HL-60/S4 treated with retinoic acid at 250 ng/mL for 4 days and 3 days (cell line): ENCODE results near the gene NTSR2.

Source experiments
- in situ Hi-C: fragments of 300-500 bp; cut with MboI; formaldehyde crosslinking; loops from 2 replicates; pipeline ENCODE4 v1.7.0; 2022; ENCODE audit warnings: low sequenced_read_pairs

NTSR2 gene

DNA sequence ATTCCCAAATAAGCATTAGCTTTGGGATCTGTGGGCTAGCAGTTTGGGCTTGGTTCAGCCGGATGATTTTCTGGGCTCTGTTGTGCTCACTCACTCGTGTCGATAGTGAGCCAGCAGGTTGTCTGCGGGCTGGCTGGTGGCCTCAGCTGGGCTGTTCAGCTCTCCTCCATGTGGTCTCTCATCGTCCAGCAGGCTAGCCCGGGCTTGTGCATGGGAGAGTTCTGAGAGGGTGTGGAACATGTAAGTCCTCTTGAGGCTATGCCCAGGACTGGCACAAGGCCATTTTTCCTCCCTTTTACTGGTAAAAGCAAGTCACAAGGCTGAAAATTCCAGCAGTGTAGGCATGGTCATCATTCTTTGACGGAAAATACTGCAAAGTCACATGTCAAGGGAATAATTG lies 38.5 kb downstream of the NTSR2 start:
- in situ Hi-C loops, result no loop called here

DNA sequence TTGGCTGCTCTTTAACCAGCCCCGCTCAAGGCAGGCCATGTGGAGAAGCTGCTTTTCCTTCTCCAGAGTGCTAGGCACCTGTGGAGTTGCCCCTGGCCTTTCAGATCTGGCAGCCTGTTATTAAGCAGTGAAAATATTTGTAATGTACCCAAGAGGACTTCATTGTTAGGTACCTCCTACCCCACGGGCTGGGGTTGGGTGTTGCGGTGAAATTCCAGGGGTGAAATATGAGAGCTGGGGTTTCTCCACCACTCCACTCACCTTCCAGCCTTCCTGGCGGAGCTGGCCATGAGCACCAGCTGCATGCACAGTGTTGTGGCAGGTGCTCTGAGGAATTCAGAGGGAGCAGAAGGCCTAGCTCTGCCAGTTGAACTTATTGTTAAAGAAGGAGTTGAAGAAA lies 39.1 kb downstream of the NTSR2 start:
- in situ Hi-C loops, result no loop called here

DNA sequence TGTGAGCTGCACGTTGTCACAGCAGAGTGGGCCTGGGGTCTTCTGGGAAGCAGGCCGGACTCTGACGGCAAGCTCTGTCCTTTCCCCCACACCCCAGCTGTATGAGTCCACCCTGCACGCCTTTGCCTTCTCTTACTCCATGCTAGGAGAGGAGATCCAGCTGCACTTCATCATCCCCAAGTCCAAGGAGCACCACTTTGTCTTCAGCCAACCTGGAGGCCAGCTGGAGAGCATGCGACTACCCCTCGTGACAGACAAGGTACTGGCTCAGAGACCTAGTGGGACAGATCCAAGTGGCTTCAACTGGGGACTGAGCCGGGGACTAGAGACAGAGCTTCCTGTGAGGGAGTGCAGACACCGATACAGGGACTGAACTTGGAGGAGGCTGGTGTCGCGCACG lies 40.1 kb downstream of the NTSR2 start:
- in situ Hi-C loops, result no loop called here

DNA sequence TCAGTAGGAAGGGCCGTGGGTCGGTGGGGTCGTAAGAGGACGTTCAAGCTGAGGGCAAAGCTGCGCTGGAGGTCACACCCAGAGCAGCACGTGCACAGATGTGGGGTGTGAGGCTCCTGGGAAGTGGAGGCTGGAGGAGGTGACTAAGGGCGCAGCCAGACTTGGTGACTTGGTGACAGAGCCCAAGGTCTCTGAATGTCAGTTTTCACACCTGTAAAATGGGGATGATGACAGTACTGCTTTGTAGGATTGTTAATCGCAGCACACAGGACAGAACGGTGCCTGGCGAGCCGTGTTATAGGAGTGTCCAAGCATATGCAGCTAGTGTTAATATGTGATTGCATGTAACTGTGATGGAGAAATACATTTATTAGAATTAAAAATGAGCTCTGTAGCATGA lies 40.8 kb downstream of the NTSR2 start:
- in situ Hi-C loops, result no loop called here

DNA sequence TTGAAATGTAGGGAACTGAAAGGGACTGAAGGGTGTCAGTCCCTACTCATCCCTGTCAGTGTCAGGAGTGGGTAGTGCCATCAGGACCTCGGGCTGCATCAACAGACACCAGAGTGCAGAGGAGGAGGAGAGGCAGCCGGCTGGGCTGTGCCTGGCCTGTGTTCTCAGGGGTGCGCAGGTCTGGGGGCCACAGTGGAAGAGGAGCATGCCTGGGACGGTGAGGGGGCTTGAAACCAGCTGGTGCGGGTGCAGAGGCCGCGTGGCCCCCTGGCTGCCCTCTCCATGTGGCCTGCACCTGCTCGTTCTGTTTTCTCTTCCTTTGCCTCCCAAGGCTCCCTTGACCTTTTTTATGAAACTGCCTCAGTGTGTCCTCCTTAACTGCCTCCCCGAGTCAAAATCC lies 41.3 kb downstream of the NTSR2 start:
- in situ Hi-C loops, result no loop called here

DNA sequence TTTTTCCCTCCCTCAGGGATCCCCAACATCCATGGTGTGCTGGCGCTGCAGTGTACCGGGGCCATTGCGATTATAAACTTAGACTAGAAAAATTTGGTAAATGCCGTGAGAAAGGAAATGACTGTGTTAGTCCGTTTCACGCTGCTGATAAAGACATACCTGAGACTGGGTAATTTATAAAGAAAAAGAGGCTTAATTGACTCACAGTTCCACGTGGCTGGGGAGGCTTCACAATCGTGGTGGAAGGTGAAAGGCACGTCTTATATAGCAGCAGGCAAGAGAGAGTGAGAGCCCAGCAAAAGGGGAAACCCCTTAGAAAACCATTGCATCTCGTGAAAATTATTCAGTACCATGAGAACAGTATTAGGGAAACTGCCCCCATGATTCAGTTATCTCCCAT lies 44.3 kb downstream of the NTSR2 start:
- in situ Hi-C loops, result no loop called here

DNA sequence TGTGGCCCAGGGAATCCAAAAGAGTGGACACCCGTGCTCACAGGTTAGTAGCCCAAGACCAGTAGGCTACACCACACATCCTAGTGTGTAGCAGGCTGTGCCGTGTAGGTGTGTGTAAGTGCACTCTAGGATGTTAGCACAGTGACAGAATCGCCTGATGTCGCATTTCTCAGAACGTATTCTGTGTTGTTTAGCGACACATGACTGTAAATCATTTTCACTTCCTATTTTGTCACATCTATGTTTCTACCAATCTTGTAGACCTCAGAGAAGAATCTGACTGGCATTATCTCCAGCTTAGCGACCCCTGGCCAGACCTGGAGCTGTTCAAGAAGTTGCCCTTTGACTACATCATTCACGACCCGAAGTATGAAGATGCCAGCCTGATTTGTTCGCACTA lies 45.1 kb downstream of the NTSR2 start:
- in situ Hi-C loops, result no loop called here

DNA sequence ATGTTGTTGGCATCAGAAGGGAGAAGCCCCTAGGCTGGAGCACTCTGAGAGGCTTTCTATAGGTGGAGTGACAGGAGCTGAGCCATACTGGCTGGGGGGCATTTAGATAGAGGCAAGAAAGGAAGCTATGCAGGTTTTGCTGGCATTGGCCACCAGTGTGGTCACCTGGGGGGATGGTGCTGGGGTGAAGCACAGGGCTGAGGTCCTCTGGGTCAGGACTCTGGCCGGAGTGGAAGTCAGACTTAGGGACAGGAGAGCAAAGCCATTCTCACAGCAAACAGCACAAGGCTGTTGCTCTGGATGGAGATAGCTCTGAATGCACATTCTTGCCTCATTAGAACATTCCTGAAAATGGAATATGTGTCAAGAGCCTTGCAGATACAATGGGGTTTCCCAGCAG lies 47.4 kb downstream of the NTSR2 start:
- in situ Hi-C loops, result no loop called here

DNA sequence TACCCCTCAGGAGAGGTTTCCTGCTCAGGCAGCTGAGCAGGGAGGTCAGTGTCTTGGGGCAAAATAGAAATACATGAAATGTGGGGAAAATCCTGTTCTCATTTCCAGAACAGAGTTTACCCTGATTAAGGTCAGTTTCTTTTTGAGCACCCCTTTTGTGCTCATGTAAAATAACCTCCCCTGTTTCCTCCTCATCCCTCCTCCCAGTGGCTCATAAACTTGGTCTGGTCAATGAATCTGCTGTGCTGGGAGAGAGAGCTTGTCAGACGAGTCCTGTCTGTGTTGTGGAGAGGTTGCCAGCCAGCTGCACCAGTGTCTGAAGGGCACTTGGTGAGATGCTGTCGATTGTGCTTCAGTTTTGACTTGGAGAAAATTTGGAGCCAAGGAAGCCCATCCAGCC lies 48.6 kb downstream of the NTSR2 start:
- in situ Hi-C loops, result no loop called here

DNA sequence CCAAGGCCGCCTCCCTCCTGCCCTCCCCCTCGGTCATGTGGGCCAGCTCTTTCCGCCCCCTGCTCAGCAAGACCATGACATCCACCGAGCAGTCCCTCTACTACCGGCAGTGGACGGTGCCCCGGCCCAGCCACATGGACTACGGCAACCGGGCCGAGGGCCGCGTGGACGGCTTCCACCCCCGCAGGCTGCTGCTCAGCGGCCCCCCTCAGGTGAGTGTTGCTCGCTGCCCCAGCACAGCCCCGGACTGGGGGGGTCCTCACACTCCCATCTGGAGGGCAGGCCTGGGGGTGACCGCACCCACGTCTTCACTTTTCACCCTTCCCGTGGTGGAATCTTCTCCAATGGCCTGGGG lies 51.3 kb downstream of the NTSR2 start:
- in situ Hi-C loops, result no loop called here

DNA sequence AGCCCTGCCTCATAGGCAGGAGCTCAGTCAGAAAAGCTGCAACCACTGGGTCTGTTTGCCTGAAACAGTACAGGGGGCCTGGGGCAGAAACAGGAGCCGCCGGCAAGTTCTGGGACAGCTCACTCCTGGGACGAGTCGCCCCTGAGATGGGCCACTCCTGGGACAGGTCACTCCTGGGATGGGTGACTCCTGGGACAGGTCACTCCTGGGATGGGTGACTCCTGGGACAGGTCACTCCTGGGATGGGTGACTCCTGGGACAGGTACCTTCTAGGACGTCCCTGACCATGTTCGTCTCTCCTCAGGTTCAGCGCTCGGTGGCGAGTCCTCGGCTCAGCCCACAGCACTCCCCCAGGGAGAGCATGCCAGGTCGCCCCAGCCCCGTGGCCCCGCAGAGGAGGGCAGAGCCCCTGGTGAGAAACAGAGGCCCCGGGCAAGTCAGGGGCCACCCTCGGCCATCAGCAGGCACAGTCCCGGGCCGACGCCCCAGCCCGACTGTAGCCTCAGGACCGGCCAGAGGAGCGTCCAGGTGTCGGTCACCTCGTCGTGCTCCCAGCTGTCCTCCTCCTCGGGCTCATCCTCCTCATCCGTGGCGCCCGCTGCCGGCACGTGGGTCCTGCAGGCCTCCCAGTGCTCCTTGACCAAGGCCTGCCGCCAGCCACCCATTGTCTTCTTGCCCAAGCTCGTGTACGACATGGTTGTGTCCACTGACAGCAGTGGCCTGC lies 51.8 kb downstream of the NTSR2 start:
- in situ Hi-C loops, result no loop called here

DNA sequence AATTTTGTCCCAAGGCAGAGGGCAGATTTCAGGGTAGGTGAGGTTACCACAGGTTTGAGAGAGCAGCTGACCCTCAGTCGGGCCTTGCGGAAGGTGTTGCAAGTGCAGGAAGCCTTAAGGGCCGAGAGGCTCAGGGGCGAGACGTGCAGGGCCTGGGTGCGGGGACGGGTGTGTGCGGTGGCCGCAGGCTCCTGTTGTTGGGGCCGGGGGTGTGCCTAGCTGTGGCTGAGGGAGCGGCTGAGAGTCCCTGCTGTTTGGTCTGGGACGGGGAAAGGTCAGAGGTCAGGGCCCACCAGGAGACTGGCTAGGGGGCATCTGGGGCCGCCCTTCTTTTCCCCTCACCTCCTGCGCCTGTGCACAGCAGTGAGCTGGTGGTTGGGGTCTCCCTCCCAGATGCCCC lies 52.5 kb downstream of the NTSR2 start:
- in situ Hi-C loops, result no loop called here

DNA sequence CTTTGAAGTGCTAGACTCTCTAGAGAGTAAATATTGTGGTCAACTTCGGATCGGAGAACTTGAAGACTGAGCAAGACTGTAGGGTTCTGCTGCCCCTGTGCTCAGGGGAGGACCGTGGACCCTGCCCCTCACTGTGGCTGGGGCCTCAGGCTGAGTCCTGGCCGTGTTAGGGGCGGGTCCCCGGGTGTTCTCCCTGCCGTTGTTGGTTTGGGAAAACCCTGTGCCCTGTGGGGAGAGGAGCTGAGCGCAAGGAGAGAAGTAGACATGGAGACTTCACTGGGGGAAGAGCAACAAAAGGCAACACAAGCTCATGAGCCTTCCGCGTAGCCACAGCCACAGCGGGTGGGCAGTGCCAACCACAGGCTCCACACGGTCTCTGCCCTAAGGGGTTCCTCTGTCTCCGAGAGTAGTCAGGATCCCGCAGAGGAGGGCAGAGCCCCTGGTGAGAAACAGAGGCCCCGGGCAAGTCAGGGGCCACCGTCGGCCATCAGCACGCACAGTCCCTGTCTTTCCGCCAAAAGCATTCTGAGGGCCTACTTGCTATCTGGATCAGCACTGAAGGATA lies 53.1 kb downstream of the NTSR2 start:
- in situ Hi-C loops, result no loop called here

DNA sequence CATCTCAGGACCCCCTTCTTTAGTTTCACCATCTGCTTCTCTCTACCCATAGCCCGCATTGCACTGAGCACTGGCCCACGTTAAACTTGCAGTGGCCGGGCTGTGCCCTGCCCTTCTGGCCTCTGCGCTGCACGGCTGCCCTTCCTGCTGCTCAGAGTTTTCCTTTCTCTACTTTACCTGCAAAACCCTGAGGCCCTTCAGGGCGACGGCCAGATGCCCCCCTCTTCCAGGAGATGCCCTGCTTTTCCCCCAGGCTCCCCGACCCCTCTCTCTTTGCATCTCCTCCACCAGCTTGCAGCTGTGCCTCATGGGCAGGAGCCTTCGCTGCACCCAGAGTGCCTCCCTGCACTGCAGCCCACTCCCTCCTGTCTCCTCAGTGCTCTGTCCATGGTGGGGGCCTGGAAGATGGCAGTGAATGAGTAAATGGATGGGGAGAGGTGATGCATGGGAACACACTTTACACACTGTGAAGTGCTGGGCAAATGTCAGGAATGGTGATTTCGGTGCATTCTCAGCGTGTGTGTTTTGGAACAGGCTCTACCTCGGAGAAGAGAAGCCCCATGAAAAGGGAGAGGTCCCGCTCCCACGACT lies 53.8 kb downstream of the NTSR2 start:
- in situ Hi-C loops, result no loop called here

DNA sequence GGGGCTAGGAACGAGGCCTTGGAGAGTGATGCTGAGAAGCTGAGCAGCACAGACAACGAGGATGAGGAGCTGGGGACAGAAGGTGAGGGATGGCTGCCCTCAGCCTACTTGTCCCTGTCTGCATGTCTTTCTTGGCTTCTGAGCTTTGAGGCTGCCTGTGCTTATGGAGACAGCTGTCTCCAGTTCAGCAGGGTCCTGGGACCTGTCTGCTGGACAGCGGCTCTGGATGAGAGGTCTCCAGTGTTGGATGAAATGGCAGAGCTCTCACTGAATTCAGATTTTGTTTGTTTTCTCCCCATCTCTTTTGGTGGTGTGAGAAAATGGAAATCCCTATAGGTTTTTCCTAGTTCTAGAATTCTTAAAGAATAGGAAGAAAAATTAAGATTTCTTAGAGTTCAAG lies 54.8 kb downstream of the NTSR2 start:
- in situ Hi-C loops, result no loop called here

DNA sequence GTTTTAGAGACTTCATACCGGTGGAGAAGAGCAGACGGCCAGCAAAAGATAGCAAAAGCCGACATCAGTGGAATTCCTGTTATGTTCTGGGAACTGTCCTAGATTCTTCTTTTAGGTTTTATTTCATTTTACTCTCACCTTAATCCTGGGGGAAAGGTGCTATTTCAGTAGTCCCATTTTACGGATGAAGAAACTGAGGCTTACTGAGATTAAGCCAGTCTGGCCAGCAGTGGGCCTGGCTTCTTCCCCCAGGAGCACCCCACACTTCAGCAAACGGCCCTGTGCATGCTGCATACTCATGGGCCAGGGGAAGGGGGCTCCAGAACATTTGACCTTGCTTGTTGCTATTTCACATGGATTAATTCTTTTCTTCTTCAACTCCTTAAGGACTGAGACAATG lies 56.7 kb downstream of the NTSR2 start:
- in situ Hi-C loops, result no loop called here

DNA sequence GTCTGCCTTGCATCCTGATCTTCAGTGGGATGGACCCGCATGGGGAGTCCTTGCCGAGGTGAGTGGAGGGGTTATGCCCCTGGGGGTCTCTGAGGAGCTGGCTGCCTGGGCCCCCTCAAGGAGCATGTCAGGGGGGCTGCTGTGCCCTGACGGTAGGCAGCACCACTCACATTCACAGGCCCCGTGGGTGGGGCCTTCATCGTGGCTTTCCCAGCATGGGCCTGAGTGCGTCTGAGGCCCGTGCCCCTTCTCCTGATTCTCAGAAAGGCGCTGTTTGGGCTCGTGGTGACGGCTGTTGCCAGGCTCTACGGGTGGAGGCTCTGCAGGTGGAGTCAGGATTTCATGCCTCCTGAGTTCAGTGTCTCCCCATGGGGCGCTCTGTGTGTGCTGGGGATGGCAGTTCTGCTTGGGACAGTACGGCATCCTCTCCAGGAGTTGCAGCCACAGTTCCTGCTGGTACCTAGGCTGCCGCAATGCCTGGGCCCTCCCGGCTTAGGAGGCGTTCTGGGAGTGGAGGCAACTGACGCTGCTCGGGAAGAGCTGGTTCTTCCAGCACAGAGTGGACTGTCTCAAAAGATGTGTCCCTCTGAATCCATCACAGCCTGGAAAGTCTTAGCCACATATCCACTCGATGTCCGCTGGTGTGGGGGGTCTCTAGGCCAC lies 57.3 kb downstream of the NTSR2 start:
- in situ Hi-C loops, result no loop called here

DNA sequence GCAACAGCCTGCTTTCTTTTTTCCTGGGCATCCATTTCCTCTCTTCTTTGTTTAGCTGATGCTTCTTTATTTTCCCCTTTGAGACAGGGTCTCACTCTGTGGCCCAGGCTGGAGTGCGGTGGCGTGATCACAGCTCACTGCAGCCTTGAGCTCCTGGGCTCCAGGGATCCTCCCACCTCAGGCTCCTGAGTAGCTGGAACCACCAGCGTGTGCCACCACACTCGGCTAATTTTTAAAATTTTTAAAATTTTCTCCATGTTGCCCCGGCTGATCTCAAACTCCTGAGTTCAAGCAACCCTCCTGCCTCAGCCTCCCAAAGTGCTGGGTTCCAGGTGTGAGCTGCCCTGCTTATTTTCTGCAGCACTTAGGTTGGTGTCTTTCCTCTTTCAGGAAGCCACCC lies 58.7 kb downstream of the NTSR2 start:
- in situ Hi-C loops, result no loop called here

DNA sequence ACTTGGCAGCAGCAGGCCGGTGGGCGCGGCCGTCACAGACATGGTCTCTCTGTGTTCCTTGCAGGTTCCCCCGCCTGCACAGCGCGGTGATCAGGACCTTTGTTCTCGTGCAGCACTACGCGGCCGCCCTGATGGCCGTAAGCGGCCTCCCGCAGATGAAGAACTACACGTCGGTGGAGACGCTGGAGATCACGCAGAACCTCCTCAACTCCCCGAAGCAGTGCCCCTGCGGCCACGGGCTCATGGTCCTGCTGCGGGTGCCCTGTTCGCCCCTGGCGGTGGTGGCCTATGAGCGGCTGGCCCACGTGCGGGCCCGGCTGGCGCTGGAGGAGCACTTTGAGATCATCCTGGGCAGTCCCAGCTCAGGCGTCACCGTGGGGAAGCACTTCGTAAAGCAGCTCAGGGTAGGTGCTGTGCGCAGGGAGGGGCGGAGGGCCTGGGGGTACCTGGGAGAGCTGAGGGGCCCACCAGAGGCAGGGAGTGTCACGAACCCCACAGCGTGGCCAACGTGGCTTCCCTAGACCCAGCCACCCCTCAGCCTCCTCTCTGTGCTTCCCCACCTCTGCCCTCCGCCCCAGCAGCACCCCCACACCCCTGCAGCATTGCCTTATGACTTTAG lies 59.3 kb downstream of the NTSR2 start:
- in situ Hi-C loops, result no loop called here
